H9 (cell line): Measurements from ENCODE around the gene CCT2. TPM values are rescaled to one million over a fixed set of nuclear protein-coding genes. Genes with fewer than 3 reads are reported as not detected.

Experiments
- DNase-seq: peaks from one replicate; pipeline ENCODE4 v3.0.0-alpha.2; 2017
- H2AFZ ChIP-seq: one replicate; pipeline ENCODE4 v1.6.1; 2013; ENCODE audit warnings: mild to moderate bottlenecking, low read length, control low read depth, moderate library complexity
- H2AK5ac ChIP-seq: 2 replicates; pipeline ENCODE4 v1.6.1; 2013; ENCODE audit warnings: low read length, control low read depth, mixed read lengths; ENCODE audit not compliant: insufficient read length
- H2BK120ac ChIP-seq: one replicate; pipeline ENCODE4 v1.6.1; 2013; ENCODE audit warnings: low read depth, mild to moderate bottlenecking, low read length, control low read depth, inconsistent platforms; ENCODE audit not compliant: poor library complexity, severe bottlenecking
- H2BK12ac ChIP-seq: 2 replicates; pipeline ENCODE4 v1.6.1; 2013; ENCODE audit warnings: low read length, control low read depth, mixed read lengths, low read depth; ENCODE audit not compliant: insufficient read length
- H2BK15ac ChIP-seq: 2 replicates; pipeline ENCODE4 v1.6.1; 2013; ENCODE audit warnings: low read depth, low read length, control low read depth
- H2BK20ac ChIP-seq: one replicate; pipeline ENCODE4 v1.6.1; 2013; ENCODE audit warnings: low read depth, mild to moderate bottlenecking, low read length, control low read depth, inconsistent platforms; ENCODE audit not compliant: poor library complexity, severe bottlenecking
- H2BK5ac ChIP-seq: 2 replicates; pipeline ENCODE4 v1.6.1; 2013; ENCODE audit warnings: low read length, control low read depth, mixed read lengths; ENCODE audit not compliant: insufficient read length
- H3K14ac ChIP-seq: 2 replicates; pipeline ENCODE4 v1.6.1; 2013; ENCODE audit warnings: low read length, control low read depth; ENCODE audit not compliant: insufficient read depth
- H3K18ac ChIP-seq: 2 replicates; pipeline ENCODE4 v1.6.1; 2013; ENCODE audit warnings: low read depth, mild to moderate bottlenecking, mixed read lengths, low read length, control low read depth; ENCODE audit not compliant: insufficient read length
- H3K23ac ChIP-seq: 2 replicates; pipeline ENCODE4 v1.6.1; 2013; ENCODE audit warnings: low read length, control low read depth, mixed read lengths, low read depth; ENCODE audit not compliant: insufficient read length
- H3K23me2 ChIP-seq: 2 replicates; pipeline ENCODE4 v1.6.1; 2013; ENCODE audit warnings: low read depth, mild to moderate bottlenecking, mixed read lengths, low read length, control low read depth; ENCODE audit not compliant: insufficient read length, poor library complexity, severe bottlenecking
- H3K27ac ChIP-seq: 2 replicates; pipeline ENCODE4 v1.5.1; 2013; ENCODE audit warnings: low read length, control low read depth, mixed read lengths, low read depth; ENCODE audit not compliant: insufficient read length
- H3K27me3 ChIP-seq: 2 replicates; pipeline ENCODE4 v1.6.1; 2013; ENCODE audit warnings: low read length, control low read depth, inconsistent platforms; ENCODE audit not compliant: insufficient read depth
- H3K4ac ChIP-seq: 2 replicates; pipeline ENCODE4 v1.6.1; 2013; ENCODE audit warnings: low read depth, mild to moderate bottlenecking, control low read depth, inconsistent platforms, low read length, moderate library complexity
- H3K4me1 ChIP-seq: 2 replicates; pipeline ENCODE4 v1.6.1; 2013; ENCODE audit warnings: low read length, control low read depth, inconsistent platforms; ENCODE audit not compliant: insufficient read depth
- H3K4me2 ChIP-seq: 2 replicates; pipeline ENCODE4 v1.6.1; 2013; ENCODE audit warnings: low read length, control low read depth, mixed read lengths; ENCODE audit not compliant: insufficient read length, insufficient read depth
- H3K56ac ChIP-seq: 2 replicates; pipeline ENCODE4 v1.6.1; 2013; ENCODE audit warnings: low read depth, mild to moderate bottlenecking, mixed read lengths, low read length, control low read depth; ENCODE audit not compliant: insufficient read length
- H3K79me1 ChIP-seq: 2 replicates; pipeline ENCODE4 v1.6.1; 2013; ENCODE audit warnings: low read depth, mild to moderate bottlenecking, moderate library complexity, low read length, control low read depth, inconsistent platforms; ENCODE audit not compliant: insufficient read depth, poor library complexity, severe bottlenecking
- H3K79me2 ChIP-seq: 2 replicates; pipeline ENCODE4 v1.6.1; 2013; ENCODE audit warnings: low read length, control low read depth, inconsistent platforms; ENCODE audit not compliant: insufficient read depth
- H3K9ac ChIP-seq: 2 replicates; pipeline ENCODE4 v1.6.1; 2013; ENCODE audit warnings: low read length, control low read depth, mixed read lengths; ENCODE audit not compliant: insufficient read length; ENCODE audit errors: extremely low read depth
- H3K9me3 ChIP-seq: one replicate; pipeline ENCODE4 v1.6.1; 2013; ENCODE audit warnings: low read depth, low read length, inconsistent platforms; ENCODE audit not compliant: control insufficient read depth
- H3T11ph ChIP-seq: one replicate; pipeline ENCODE4 v1.6.1; 2013; ENCODE audit warnings: mild to moderate bottlenecking, low read length, control low read depth, inconsistent platforms
- H4K20me1 ChIP-seq: one replicate; pipeline ENCODE4 v1.6.1; 2013; ENCODE audit not compliant: control insufficient read depth, insufficient read length, insufficient read depth
- H4K5ac ChIP-seq: 2 replicates; pipeline ENCODE4 v1.6.1; 2013; ENCODE audit warnings: low read depth, mild to moderate bottlenecking, mixed read lengths, low read length, control low read depth; ENCODE audit not compliant: insufficient read length
- H4K8ac ChIP-seq: replicated peaks from 2 replicates; pipeline ENCODE4 v1.6.1; 2013; ENCODE audit warnings: low read length, control low read depth, mixed read lengths, low read depth; ENCODE audit not compliant: insufficient read length
- H4K91ac ChIP-seq: 2 replicates; pipeline ENCODE4 v1.6.1; 2013; ENCODE audit warnings: low read depth, mild to moderate bottlenecking, moderate library complexity, mixed read lengths, low read length, control low read depth; ENCODE audit not compliant: insufficient read length
- H3K27ac Mint-ChIP-seq, 3 experiments: 2 replicates in 2 of 3; 3 replicates in 1 of 3; pipeline ENCODE4 v1.8.0; 2020 to 2021; ENCODE audit warnings: mixed read lengths in 3 of 3, mild to moderate bottlenecking in 1 of 3, moderate library complexity in 1 of 3
- H3K27me3 Mint-ChIP-seq: 2 replicates; pipeline ENCODE4 v1.8.0; 2021; ENCODE audit warnings: low read depth, mild to moderate bottlenecking, moderate library complexity, mixed read lengths
- H3K36me3 Mint-ChIP-seq, 3 experiments: 2 replicates in 2 of 3; 3 replicates in 1 of 3; pipeline ENCODE4 v1.8.0; 2020 to 2021; ENCODE audit warnings: low read depth in 3 of 3, mixed read lengths in 3 of 3; ENCODE audit not compliant: insufficient read depth in 1 of 3
- H3K4me1 Mint-ChIP-seq, 2 experiments: 2 replicates each; pipeline ENCODE4 v1.8.0; 2020; ENCODE audit warnings: mixed read lengths in 2 of 2
- H3K4me3 Mint-ChIP-seq, 2 experiments: 2 replicates in 1 of 2; 3 replicates in 1 of 2; pipeline ENCODE4 v1.8.0; 2020 to 2021; ENCODE audit warnings: mild to moderate bottlenecking in 2 of 2, mixed read lengths in 2 of 2, moderate library complexity in 1 of 2
- H3K9me3 Mint-ChIP-seq, 2 experiments: 2 replicates in 1 of 2; 3 replicates in 1 of 2; pipeline ENCODE4 v1.8.0; 2020; ENCODE audit warnings: mild to moderate bottlenecking in 2 of 2, mixed read lengths in 2 of 2, moderate library complexity in 1 of 2
- WGBS: extraction: QIAGEN DNeasy Blood & Tissue Kit; methylation state at CpG from one replicate; pipeline ENCODE4 v1.1.7; 2013; ENCODE audit warnings: missing lambda C conversion rate, low lambda C conversion rate, mixed read lengths; ENCODE audit not compliant: insufficient read length; ENCODE audit errors: extremely low coverage; 5-methylcytosine and 5-hydroxymethylcytosine counted together
- total RNA-seq: library from RNA; stranded (reverse); gene quantifications from 2 replicates; pipeline ENCODE4 v1.2.1, GENCODE V29; 2021
- TF ChIP-seq, protein P1 (sequence below): fragments of 200-600 bp; sonication (generic); conservative IDR thresholded peaks from 3 replicates; pipeline ENCODE4 v1.8.0; 2021; ENCODE audit warnings: antibody characterized with exemption, mild to moderate bottlenecking

The CCT2 gene
- total RNA-seq, 1 experiment from 2014 or later = 405 TPM

DNA sequence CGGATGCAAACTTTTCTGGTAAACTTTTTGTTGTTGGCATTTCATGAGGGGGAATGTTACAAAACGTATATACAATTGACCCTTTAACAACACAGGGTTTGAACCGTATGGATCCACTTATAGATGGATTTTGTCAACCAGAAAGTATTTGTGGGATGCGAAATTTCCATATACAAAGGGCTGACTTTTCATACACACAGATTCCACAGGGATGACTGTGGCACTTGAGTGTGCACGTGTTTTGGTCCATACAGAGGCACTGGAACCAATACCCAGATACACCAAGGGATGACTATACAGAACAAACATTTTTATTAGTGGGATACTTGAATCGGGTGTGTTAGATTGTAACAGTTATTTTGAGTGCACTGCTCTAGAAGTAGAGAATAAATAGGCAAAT is 29.8 kb upstream of the CCT2 start:
- Mint-ChIP-seq H3K4me3 (no peak overlapping the region), H3K4me1 (no peaks in the 10 kb centered on the region), H3K27ac (no peak overlapping the region), H3K27me3 (no peaks in the 10 kb centered on the region), H3K9me3 (no peaks in the 10 kb centered on the region), H3K36me3 (no peaks in the 10 kb centered on the region)
- peaks cover 2% of the 10 kb centered on the region for H3K79me1 ChIP-seq
- no peak overlapping the region for H2AK5ac ChIP-seq
- H3K23ac ChIP-seq = no peak overlapping the region
- H2BK20ac ChIP-seq = no peak overlapping the region
- no peak overlapping the region for H4K91ac ChIP-seq
- H4K20me1 ChIP-seq = no peaks in the 10 kb centered on the region
- no peak overlapping the region for H3K27ac ChIP-seq
- no peak overlapping the region for H4K8ac ChIP-seq
- H3K79me2 ChIP-seq = no peaks in the 10 kb centered on the region; the same call in 1 of the 2 replicates
- no peak overlapping the region for H3K56ac ChIP-seq
- H3T11ph ChIP-seq = no peak overlapping the region
- no peak overlapping the region for H3K18ac ChIP-seq
- no peak overlapping the region for H3K4ac ChIP-seq
- H3K9me3 ChIP-seq = no peaks in the 10 kb centered on the region
- H2BK12ac ChIP-seq = no peak overlapping the region
- H3K27me3 ChIP-seq = no peaks in the 10 kb centered on the region
- H3K4me1 ChIP-seq = no peaks in the 10 kb centered on the region
- no peak overlapping the region for H3K9ac ChIP-seq
- no peak overlapping the region for H3K4me2 ChIP-seq
- H3K14ac ChIP-seq = no peak overlapping the region
- no peaks in the 10 kb centered on the region for H3K23me2 ChIP-seq
- H2BK5ac ChIP-seq = no peak overlapping the region
- H4K5ac ChIP-seq = no peak overlapping the region
- TF ChIP-seq, protein P1, sequence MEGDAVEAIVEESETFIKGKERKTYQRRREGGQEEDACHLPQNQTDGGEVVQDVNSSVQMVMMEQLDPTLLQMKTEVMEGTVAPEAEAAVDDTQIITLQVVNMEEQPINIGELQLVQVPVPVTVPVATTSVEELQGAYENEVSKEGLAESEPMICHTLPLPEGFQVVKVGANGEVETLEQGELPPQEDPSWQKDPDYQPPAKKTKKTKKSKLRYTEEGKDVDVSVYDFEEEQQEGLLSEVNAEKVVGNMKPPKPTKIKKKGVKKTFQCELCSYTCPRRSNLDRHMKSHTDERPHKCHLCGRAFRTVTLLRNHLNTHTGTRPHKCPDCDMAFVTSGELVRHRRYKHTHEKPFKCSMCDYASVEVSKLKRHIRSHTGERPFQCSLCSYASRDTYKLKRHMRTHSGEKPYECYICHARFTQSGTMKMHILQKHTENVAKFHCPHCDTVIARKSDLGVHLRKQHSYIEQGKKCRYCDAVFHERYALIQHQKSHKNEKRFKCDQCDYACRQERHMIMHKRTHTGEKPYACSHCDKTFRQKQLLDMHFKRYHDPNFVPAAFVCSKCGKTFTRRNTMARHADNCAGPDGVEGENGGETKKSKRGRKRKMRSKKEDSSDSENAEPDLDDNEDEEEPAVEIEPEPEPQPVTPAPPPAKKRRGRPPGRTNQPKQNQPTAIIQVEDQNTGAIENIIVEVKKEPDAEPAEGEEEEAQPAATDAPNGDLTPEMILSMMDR = no peak
- WGBS = no CpG with 5 or more reads among the region's 6 CpGs
- DNase-seq = no peak
- H2BK15ac ChIP-seq = no peak overlapping the region
- no peak overlapping the region for H2AFZ ChIP-seq
- H2BK120ac ChIP-seq = no peak overlapping the region
